ENCODE measurements around the gene PARP4.
"Not testable (repeated sequence)": the region's sequence is repeated elsewhere in the genome, so short reads cannot be mapped to it uniquely, and the experiment has no call there.

The PARP4 gene

GRCh38 chr13:24512197-24512907, at the start of gene PARP4:
Gene PARP4 (minus strand): TSS chr13:24512778. CDS start chr13:24503776, 9,002 bp downstream.
- peak; percentile 60 to 95 for DNase-seq

DNA sequence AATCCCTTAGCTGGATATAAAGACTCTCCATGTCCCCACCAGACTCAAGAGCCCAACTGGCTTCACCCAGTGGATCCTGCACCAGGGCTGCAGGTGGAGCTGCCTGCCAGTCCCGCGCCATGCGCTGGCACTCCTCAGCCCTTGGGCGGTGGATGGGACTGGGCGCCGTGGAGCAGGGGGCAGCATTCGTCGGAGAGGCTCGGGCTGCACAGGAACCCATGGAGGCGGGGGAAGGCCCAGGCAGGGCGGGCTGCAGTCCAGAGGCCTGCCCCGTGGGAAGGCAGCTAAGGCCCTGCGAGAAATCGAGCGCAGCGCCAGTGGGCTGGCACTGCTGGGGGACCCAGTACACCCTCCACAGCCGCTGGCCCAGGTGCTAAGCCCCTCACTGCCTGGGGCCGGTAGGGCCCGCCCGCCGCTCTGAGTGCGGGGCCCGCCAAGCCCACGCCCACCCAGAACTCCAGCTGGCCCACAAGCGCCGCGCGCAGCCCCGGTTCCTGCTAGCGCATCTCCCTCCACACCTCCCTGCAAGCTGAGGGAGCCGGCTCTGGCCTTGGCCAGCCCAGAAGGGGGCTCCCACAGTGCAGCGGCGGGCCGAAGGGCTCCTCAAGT, 48.1 kb upstream of the PARP4 start:
- not testable (repeated sequence) for DNase-seq

- DNase-seq = not testable (repeated sequence)
These were observed 47.0 kb upstream of the PARP4 start for GRCh38 chr13:24559431-24560218.

DNA sequence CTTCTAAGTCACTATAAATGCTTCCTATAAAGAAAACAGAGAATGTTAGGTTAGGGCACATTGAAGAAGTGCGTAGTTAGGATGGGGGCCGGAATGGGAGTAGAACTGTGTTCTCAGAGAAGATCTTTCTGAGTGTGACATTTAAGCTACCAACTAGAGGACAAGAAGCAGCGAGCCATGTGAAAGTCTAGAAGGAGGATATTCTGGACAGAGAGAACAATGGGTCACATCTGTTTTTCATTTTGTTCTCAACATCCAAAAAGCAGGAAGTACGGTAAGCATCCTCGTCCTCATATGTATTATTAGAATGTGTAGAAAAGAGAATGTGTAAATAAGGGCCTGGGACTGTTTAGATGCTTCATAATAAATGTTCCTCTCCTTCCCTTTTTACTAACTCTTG, 44.5 kb upstream of the PARP4 start:
- DNase-seq = no peak

- not testable (repeated sequence) for DNase-seq
These were observed 41.3 kb upstream of the PARP4 start for GRCh38 chr13:24553892-24554291.

- DNase-seq = peak in 1 of 2 experiments; percentile 69
These were observed 29.1 kb upstream of the PARP4 start for GRCh38 chr13:24541476-24542352.

GRCh38 chr13:24541127-24541475, 28.5 kb upstream of the PARP4 start:
- DNase-seq = peak in 1 of 2 experiments; percentile 39

DNA sequence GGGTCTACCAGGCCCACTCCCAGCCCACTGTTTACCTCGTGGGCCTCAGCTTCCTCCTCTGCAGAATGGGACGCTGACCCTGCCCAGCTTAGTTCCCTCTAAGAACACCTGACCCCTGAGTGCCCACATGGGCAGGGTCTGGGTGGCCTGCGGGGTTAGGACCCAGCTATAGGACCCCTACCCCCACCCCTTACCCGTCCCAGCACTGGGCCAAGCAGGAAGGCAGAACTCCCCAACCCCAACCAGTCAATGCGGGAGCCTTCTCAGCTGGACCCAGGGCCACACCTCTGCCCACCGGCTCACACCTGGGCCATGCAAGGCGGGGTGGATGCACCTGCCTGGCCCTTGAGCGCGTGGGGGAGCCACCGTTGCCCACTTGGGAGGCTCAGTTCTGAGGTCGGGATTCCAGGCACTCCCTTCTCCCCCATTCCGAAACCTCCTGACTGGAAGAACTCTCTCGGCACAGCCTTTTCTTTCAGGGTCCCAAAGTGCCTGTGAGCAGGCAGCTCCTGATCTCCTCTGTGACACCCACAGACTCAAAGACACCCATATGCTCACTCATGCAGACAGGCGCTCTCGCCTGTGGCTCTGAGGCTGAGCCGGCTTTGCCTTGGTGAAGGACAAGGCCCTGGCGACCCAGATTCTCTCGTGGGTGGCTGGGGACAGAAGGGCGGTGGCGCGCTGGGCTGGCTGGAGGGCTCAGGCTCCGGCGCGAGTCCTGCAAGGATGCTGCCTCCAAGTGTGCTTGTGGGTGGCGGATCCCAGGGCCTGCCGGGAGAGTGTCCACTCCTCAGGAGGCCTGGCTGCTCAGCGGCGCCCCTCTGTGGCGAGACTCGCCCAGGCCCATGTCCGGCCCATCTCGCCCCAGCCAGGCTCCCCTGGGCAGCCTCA, 27.9 kb upstream of the PARP4 start:
- peak in 1 of 2 experiments; percentile 39 for DNase-seq

GRCh38 chr13:24539500-24540165, 27.1 kb upstream of the PARP4 start:
- no peak for DNase-seq

GRCh38 chr13:24529478-24529877, 16.9 kb upstream of the PARP4 start:
- DNase-seq = no peak

DNA sequence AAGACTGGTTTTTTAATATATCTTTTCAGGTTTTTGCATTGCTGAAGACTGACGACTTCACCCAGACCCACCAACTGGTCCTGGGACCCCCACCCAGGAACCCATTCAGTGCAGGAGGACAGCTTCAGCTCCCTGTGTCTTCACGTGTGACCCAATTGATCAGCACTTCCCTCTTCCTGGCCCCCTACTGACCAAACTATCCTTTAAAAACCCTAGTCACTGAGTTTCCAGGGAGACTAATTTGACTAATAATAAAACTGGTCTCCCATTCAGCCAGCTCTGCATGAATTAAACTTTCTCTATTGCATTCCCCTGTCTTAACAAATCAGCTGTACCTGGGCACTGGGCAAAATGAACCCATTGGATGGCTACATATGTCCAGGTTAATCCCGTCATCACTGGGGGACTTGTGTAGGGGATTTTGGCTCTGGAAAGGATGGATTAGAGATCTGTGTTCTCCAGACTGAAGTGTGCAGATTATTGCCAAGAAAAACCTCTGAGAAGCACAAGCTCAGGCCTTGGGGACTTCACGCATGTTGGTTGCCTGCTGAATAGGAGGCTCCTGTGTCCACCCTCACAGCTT, 16.3 kb upstream of the PARP4 start:
- no peak for DNase-seq

DNA sequence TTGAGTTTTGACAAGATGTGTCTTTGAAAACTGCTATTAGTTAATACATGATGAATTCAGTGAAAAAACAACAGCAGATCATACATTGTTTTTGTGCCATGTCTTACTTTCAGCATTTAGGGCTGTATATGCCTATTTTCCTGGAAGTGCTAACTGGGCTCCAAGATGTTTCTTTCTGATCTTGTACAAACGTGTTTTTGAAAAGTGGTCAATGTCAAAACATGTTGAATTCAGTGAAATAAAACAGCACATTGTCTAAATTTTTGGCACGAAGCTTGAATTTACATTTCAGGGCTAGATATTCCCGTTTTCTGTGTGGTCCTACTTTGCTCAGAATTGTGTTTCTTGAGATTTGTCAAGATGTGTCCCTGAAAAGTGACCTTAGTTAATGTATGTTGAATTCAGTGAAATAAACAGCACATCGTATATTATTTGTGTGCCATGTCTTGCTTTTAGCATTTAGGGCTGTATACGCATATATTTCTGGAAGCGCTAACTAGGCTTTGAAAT, 14.7 kb upstream of the PARP4 start:
- DNase-seq = no peak

GRCh38 chr13:24520733-24521132, 8.2 kb upstream of the PARP4 start:
- DNase-seq = no peak

- no peak for DNase-seq
These were observed 4.3 kb upstream of the PARP4 start for GRCh38 chr13:24516919-24517318.

DNA sequence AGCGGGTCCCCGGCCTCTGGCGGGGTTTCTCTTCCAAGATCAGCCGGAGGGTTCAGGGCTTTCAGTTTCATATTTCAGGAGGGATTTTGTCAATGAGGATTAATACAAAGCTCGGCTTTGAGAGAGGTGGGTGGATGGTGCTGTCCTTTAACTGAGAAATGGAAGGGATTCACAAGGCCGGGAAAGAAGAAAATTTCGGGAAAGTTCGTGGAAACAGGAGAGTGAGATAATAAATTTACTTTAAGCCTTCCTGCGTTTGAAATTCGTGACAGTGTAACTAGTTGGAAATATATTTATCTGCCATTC, 283 bp upstream of the PARP4 start:
- DNase-seq = no peak

DNA sequence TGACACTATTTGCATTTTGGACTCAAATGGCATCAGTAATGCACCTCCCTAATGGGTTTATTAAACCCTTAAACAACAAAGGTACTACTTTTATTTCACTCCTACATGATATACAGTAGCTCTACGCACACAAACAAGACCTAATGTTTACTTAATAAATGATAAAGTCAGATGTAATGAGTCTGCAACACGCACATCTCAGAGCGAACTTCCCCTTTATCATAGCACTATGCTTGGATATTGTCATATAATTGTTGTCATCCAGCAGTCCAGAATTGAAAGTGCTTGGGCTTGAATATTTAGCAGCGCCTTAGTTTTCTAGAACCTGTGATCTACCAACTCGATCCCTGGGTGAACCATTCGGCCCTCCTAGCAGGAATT, 772 bp downstream of the PARP4 start:
- DNase-seq = peak; percentile 57 to 70

DNA sequence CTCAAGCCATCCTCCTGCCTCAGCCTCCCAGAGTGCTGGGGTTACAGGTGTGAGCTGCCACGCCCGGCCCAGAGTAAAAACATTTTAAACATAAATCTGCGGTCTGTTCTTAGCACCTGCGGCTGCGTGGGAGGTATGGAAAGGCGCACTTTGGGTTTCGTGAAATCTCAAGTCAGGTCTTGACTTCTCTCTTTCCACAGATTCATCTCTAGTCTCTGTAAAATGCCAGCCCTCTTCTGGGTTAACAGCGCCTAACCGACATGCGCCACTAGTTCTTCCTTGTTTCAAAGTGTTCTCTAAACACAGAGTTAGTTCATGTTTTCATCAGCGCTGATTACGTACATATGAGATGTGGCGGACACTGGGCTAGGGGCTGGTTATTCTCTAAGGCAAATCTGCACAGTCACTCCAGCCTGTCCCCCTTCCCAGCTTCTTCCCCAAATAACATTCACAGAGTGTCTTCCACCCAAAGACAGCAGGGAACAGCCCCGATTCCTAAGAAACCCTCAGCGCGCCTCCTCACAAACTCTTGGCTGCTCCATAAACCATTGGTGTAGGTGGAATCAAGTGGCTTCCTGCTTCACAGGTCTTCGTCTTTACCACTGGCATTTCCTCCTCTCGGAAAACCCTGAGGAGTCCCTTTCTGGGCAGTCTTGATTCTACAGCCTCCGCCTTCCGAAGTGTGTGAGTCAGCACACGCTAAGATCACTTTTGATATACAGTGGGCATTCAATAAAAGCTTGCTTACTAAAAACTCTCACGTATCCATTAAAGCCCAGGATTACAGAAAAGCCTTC, 1.4 kb downstream of the PARP4 start:
- peak; percentile 64 to 67 for DNase-seq

DNA sequence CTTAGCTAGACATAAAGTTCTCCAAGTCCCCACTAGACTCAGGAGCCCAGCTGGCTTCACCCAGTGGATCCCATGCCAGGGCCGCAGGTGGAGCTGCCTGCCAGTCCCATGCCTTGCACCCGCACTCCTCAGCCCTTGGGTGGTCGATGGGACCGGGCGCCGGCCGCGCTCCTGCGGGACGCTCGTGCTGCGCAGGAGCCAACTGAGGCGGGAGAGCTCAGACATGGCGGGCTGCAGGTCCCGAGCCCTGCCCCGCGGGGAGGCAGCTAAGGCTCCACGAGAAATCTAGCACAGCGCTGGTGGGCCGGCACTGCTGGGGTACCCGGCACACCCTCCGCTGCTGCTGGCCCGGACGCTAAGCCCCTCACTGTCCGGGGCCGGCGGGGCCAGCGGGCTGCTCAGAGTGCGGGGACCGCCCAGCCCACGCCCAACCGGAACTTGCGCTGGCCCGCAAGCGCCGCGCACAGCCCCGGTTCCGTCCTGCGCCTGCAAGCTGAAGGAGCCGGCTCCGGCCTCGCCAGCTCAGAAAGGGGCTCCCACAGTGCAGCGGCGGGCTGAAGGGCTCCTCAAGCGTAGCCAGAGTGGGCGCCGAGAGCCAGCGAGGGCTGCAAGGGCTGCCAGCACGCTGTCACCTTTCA, 5.8 kb downstream of the PARP4 start:
- no peak for DNase-seq

DNA sequence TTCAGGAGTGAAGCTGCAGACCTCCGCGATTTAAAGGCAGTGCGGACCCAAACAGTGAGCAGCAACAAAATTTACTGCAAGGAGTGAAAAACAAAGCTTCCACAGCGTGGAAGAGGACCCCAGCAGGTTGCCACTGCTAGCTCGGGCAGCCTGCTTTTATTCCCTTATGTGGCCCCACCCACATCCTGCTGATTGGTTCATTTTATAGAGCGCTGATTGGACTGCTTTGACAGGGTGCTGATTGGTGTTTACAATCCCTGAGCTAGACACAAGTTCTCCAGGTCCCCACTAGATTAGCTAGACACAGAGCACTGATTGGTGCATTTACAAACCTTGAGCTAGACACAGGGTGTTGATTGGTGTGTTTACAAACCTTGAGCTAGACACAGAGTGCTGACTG, 6.3 kb downstream of the PARP4 start:
- DNase-seq = not testable (repeated sequence)

Data from NCI-H526 (cell line).